Neural cell (in vitro differentiated cells): ENCODE data around the gene MRPL48. TPM values are rescaled to one million over a fixed set of nuclear protein-coding genes. Genes with fewer than 3 reads are reported as not detected.

Source experiments
- H2AFZ ChIP-seq: fragments of 200-600, 300-800 bp; sonication (generic), shearing (Covaris generic); 2 replicates; pipeline ENCODE4 v1.6.0; 2014; ENCODE audit warnings: low read depth, mild to moderate bottlenecking, antibody characterized with exemption, low read length, moderate library complexity
- H3F3A ChIP-seq: fragments of 200-600 bp; shearing (Covaris generic); 2 replicates; pipeline ENCODE4 v1.6.1; 2016; ENCODE audit warnings: mild to moderate bottlenecking, moderate library complexity, mixed read lengths, antibody characterized with exemption, low read length; ENCODE audit not compliant: insufficient read depth, poor library complexity, severe bottlenecking
- H3K27ac ChIP-seq: fragments of 200-600, 300-800 bp; sonication (generic), shearing (Covaris generic); 2 replicates; pipeline ENCODE4 v1.5.1; 2014; ENCODE audit warnings: mild to moderate bottlenecking, low read length, moderate library complexity
- H3K27me3 ChIP-seq: fragments of 300-800, 200-600 bp; sonication (generic), shearing (Covaris generic); 2 replicates; pipeline ENCODE4 v1.6.0; 2014; ENCODE audit warnings: mild to moderate bottlenecking, low read depth, low read length, moderate library complexity; ENCODE audit not compliant: insufficient read depth
- H3K36me3 ChIP-seq: fragments of 300-800, 200-600 bp; sonication (generic), shearing (Covaris generic); 2 replicates; pipeline ENCODE4 v1.5.1; 2014; ENCODE audit warnings: mild to moderate bottlenecking, antibody characterized with exemption, low read length, moderate library complexity; ENCODE audit not compliant: insufficient read depth
- H3K4me2 ChIP-seq: fragments of 300-800, 200-600 bp; sonication (generic), shearing (Covaris generic); 2 replicates; pipeline ENCODE4 v1.6.0; 2014; ENCODE audit warnings: mild to moderate bottlenecking, low read length
- H3K4me3 ChIP-seq: fragments of 300-800, 200-600 bp; sonication (generic), shearing (Covaris generic); 2 replicates; pipeline ENCODE4 v1.5.1; 2014; ENCODE audit warnings: mild to moderate bottlenecking, low read length, moderate library complexity
- H3K79me2 ChIP-seq: fragments of 200-600 bp; shearing (Covaris generic); replicated peaks from 2 replicates; pipeline ENCODE4 v1.6.0; 2014; ENCODE audit warnings: mild to moderate bottlenecking, low read length, moderate library complexity; ENCODE audit not compliant: insufficient read depth
- H3K9ac ChIP-seq: fragments of 300-800, 200-600 bp; sonication (generic), shearing (Covaris generic); 2 replicates; pipeline ENCODE4 v1.6.1; 2016; ENCODE audit warnings: mild to moderate bottlenecking, low read length, mixed read lengths
- H3K9me2 ChIP-seq: fragments of 200-600 bp; shearing (Covaris generic); 2 replicates; pipeline ENCODE4 v1.6.1; 2016; ENCODE audit warnings: mild to moderate bottlenecking, low read length, mixed read lengths; ENCODE audit not compliant: insufficient read depth
- H3K9me3 ChIP-seq: fragments of 200-600, 300-800 bp; sonication (generic), shearing (Covaris generic); 2 replicates; pipeline ENCODE4 v1.6.1; 2016; ENCODE audit warnings: mild to moderate bottlenecking, mixed run types, low read length, moderate library complexity, mixed read lengths
- H4K20me1 ChIP-seq: fragments of 200-600 bp; shearing (Covaris generic); 2 replicates; pipeline ENCODE4 v1.6.1; 2016; ENCODE audit warnings: mild to moderate bottlenecking, mixed run types; ENCODE audit not compliant: insufficient read depth
- CTCF ChIP-seq: fragments of 450-650 bp; IDR thresholded peaks from 2 replicates; pipeline ENCODE4 v1.5.1; 2014; ENCODE audit warnings: antibody characterized with exemption, mild to moderate bottlenecking, moderate library complexity; ENCODE audit not compliant: poor library complexity, severe bottlenecking
- EP300 ChIP-seq: fragments of 450-650 bp; conservative IDR thresholded peaks from 2 replicates; pipeline ENCODE4 v1.6.1; 2014; ENCODE audit warnings: antibody characterized with exemption, mild to moderate bottlenecking, moderate library complexity; ENCODE audit not compliant: poor library complexity, severe bottlenecking
- EZH2 ChIP-seq: fragments of 200-600, 300-800 bp; shearing (Covaris generic), sonication (generic); IDR thresholded peaks from 2 replicates; pipeline ENCODE4 v1.6.1; 2014; ENCODE audit warnings: antibody characterized with exemption, low read length, borderline replicate concordance, mild to moderate bottlenecking; ENCODE audit not compliant: insufficient read depth, poor library complexity, severe bottlenecking
- MXI1 ChIP-seq: fragments of 450-650 bp; conservative IDR thresholded peaks from 2 replicates; pipeline ENCODE4 v1.6.1; 2014; ENCODE audit warnings: antibody characterized with exemption, mild to moderate bottlenecking; ENCODE audit not compliant: poor library complexity, severe bottlenecking
- POLR2AphosphoS5 ChIP-seq: IDR thresholded peaks from 2 replicates; pipeline ENCODE4 v1.6.1; 2012
- RAD21 ChIP-seq: fragments of 450-650 bp; conservative IDR thresholded peaks from 2 replicates; pipeline ENCODE4 v1.6.1; 2014; ENCODE audit warnings: antibody characterized with exemption, mild to moderate bottlenecking, moderate library complexity
- REST ChIP-seq: IDR thresholded peaks from 2 replicates; pipeline ENCODE4 v1.6.1; 2012; ENCODE audit warnings: borderline replicate concordance
- SMC3 ChIP-seq: fragments of 450-650 bp; conservative IDR thresholded peaks from 2 replicates; pipeline ENCODE4 v1.6.1; 2014; ENCODE audit warnings: antibody characterized with exemption, mild to moderate bottlenecking, moderate library complexity; ENCODE audit not compliant: poor library complexity
- TAF1 ChIP-seq: IDR thresholded peaks from 2 replicates; pipeline ENCODE4 v1.6.1; 2012; ENCODE audit warnings: low read depth
- polyA plus RNA-seq: library from polyadenylated mRNA; depleted of rRNA; stranded (reverse); fragments of >200 nt; gene quantifications from 2 replicates; pipeline ENCODE4 v1.2.3, GENCODE V29; 2014

Gene MRPL48
- polyA plus RNA-seq, 1 donor from 2014 or later: 98.3 TPM

- Histone ChIP-seq H3F3A (no peaks in the 10 kb centered on the region), H3K27ac (peak overlapping the region; percentile 86), H3K79me2 (peaks cover 33% of the 10 kb centered on the region), H4K20me1 (no peaks in the 10 kb centered on the region), H3K36me3 (peaks cover 5% of the 10 kb centered on the region), H3K4me3 (peak overlapping the region; percentile 72), H3K9me3 (no peaks in the 10 kb centered on the region), H3K27me3 (no peaks in the 10 kb centered on the region), H3K4me2 (peak overlapping the region; percentile 48), H3K9ac (peak overlapping the region; percentile 77), H2AFZ (peak overlapping the region; percentile 54), H3K9me2 (no peaks in the 10 kb centered on the region)
- TF ChIP-seq MXI1 (no peak), CTCF (no peak), EP300 (no peak), POLR2AphosphoS5 (no peak), RAD21 (no peak), SMC3 (no peak), TAF1 (no peak), EZH2 (no peak), REST (no peak)
Measured at GRCh38 chr11:73875840-73876239, 88.2 kb downstream of the MRPL48 start.

- H3K79me2 ChIP-seq: peaks cover 33% of the 10 kb centered on the region
- TF ChIP-seq REST: peak; percentile 77
- peak; percentile 36 for TF ChIP-seq CTCF
- TF ChIP-seq TAF1: peak; percentile 91
- peak; percentile 75 for TF ChIP-seq EP300
- TF ChIP-seq POLR2AphosphoS5: peak; percentile 91
- TF ChIP-seq MXI1: peak; percentile 99
- TF ChIP-seq SMC3: peak; percentile 67
- no peak for TF ChIP-seq EZH2
- peak; percentile 60 for TF ChIP-seq RAD21
- H4K20me1 ChIP-seq: no peaks in the 10 kb centered on the region
- H3K9me2 ChIP-seq: no peaks in the 10 kb centered on the region
- no peaks in the 10 kb centered on the region for H3K9me3 ChIP-seq
- peak within 1 kb of the TSS; percentile 70 for H3K4me2 ChIP-seq
- H3K4me3 ChIP-seq: peak within 1 kb of the TSS; percentile 72
- peak within 1 kb of the TSS; percentile 67 for H2AFZ ChIP-seq
- H3K27me3 ChIP-seq: no peaks in the 10 kb centered on the region
- peaks cover 5% of the 10 kb centered on the region for H3K36me3 ChIP-seq
- H3F3A ChIP-seq: no peaks in the 10 kb centered on the region
- H3K9ac ChIP-seq: peak within 1 kb of the TSS; percentile 77
- peak within 1 kb of the TSS; percentile 86 for H3K27ac ChIP-seq
Measured at GRCh38 chr11:73876424-73877310, 89.0 kb downstream of the MRPL48 start, which contains the start of the genes COA4 and PAAF1. Gene COA4 (minus strand): TSS chr11:73876846. CDS start chr11:73873378, 3,468 bp downstream. Gene PAAF1 (plus strand): TSS chr11:73876999. CDS start chr11:73877022, 23 bp downstream.
